OCI-LY3 (cell line): Measurements from ENCODE around the gene COPA.
A peak's percentile ranks its signal among the peaks of the same experiment; 100 is the strongest.

Experiments used
- H2AFZ ChIP-seq: fragments of 200-600, 300-600 bp; shearing (Covaris generic); 2 replicates; pipeline ENCODE4 v1.6.0; 2014; ENCODE audit warnings: antibody characterized with exemption, low read depth, low read length
- H3K27ac ChIP-seq: fragments of 200-600, 300-600 bp; sonication (generic); 2 replicates; pipeline ENCODE4 v1.5.1; 2014; ENCODE audit warnings: mild to moderate bottlenecking, low read length, moderate library complexity, mixed read lengths
- H3K27me3 ChIP-seq: fragments of 200-600, 300-600 bp; sonication (generic); 2 replicates; pipeline ENCODE4 v1.6.1; 2014; ENCODE audit warnings: low read depth, low read length, mixed read lengths
- H3K36me3 ChIP-seq: fragments of 200-600, 300-600 bp; sonication (generic); replicated peaks from 2 replicates; pipeline ENCODE3; 2014; ENCODE audit warnings: low read depth, low read length, mixed read lengths
- H3K4me1 ChIP-seq: fragments of 300-600, 200-600 bp; sonication (generic); 2 replicates; pipeline ENCODE4 v1.6.1; 2014; ENCODE audit warnings: low read length, mixed read lengths
- H3K4me2 ChIP-seq: fragments of 200-600, 300-600 bp; sonication (generic); 2 replicates; pipeline ENCODE4 v1.6.1; 2014; ENCODE audit warnings: low read length, mixed read lengths
- H3K4me3 ChIP-seq: fragments of 300-600, 200-600 bp; sonication (generic); 2 replicates; pipeline ENCODE4 v1.5.1; 2014; ENCODE audit warnings: antibody characterized with exemption, mild to moderate bottlenecking, low read length, moderate library complexity
- H3K79me2 ChIP-seq: fragments of 300-600, 200-600 bp; shearing (Covaris generic); 2 replicates; pipeline ENCODE4 v1.6.1; 2014; ENCODE audit warnings: mild to moderate bottlenecking, low read length, mixed read lengths
- H3K9ac ChIP-seq: fragments of 300-600, 200-600 bp; shearing (Covaris generic); 2 replicates; pipeline ENCODE4 v1.6.0; 2014; ENCODE audit warnings: mild to moderate bottlenecking, low read length, moderate library complexity
- H3K9me3 ChIP-seq: fragments of 200-600, 300-600 bp; shearing (Covaris generic); 2 replicates; pipeline ENCODE4 v1.6.1; 2014; ENCODE audit warnings: low read length, mixed read lengths; ENCODE audit not compliant: insufficient read depth
- H4K20me1 ChIP-seq: fragments of 200-600, 300-600 bp; sonication (generic); 2 replicates; pipeline ENCODE4 v1.6.1; 2016; ENCODE audit warnings: low read length, mixed read lengths; ENCODE audit not compliant: insufficient read depth
- EZH2phosphoT487 ChIP-seq: fragments of 200-600 bp; shearing (Covaris generic); IDR thresholded peaks from 2 replicates; pipeline ENCODE4 v1.6.1; 2018; ENCODE audit warnings: antibody characterized with exemption, mixed run types, low read depth
- TF ChIP-seq, protein P1 (sequence below): fragments of 200-600, 300-600 bp; sonication (generic); IDR thresholded peaks from 2 replicates; pipeline ENCODE4 v1.5.1; 2014; ENCODE audit warnings: antibody characterized with exemption, low read length, low read depth

The COPA gene

DNA sequence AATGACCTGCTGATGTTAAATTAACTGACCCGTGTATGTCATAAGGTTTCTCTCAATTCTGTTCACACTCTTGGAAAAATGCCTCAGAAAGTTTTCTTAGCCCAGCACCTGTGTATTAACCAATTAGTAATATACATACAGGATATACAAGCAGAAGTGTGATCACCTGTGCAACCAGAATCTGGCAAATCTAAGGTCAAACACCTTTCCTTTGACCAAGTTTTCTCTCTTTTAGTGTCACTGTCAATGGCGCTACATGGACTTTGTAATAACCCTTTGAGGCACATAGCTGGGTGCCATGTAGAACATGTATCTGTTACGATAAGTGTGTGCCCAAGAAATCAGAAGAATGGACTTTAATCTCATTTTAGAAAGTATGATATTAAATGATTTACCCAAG lies 1.2 kb upstream of the COPA start:
- H2AFZ ChIP-seq, result no peak overlapping the region

GRCh38 chr1:160342526-160342925 lies 524 bp downstream of the COPA start:
- TF ChIP-seq EZH2phosphoT487, result no peak
- TF ChIP-seq, protein P1, sequence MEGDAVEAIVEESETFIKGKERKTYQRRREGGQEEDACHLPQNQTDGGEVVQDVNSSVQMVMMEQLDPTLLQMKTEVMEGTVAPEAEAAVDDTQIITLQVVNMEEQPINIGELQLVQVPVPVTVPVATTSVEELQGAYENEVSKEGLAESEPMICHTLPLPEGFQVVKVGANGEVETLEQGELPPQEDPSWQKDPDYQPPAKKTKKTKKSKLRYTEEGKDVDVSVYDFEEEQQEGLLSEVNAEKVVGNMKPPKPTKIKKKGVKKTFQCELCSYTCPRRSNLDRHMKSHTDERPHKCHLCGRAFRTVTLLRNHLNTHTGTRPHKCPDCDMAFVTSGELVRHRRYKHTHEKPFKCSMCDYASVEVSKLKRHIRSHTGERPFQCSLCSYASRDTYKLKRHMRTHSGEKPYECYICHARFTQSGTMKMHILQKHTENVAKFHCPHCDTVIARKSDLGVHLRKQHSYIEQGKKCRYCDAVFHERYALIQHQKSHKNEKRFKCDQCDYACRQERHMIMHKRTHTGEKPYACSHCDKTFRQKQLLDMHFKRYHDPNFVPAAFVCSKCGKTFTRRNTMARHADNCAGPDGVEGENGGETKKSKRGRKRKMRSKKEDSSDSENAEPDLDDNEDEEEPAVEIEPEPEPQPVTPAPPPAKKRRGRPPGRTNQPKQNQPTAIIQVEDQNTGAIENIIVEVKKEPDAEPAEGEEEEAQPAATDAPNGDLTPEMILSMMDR, result no peak
- Histone ChIP-seq H3K36me3 (peaks cover 50% of the 10 kb centered on the region), H3K4me1 (peaks cover 46% of the 10 kb centered on the region), H3K9me3 (no peaks in the 10 kb centered on the region), H3K27ac (peak overlapping the region; percentile 75), H3K4me3 (peak overlapping the region; percentile 89), H3K4me2 (peak overlapping the region; percentile 91), H3K9ac (peak overlapping the region; percentile 95), H3K79me2 (peaks cover 90% of the 10 kb centered on the region), H4K20me1 (peaks cover 34% of the 10 kb centered on the region), H2AFZ (no peak overlapping the region), H3K27me3 (no peaks in the 10 kb centered on the region)

More for the DNA sequence above, 1.2 kb upstream of the COPA start:
- Histone ChIP-seq H3K9me3 (no peaks in the 10 kb centered on the region), H3K79me2 (peaks cover 87% of the 10 kb centered on the region), H3K4me2 (peak overlapping the region; percentile 86), H3K4me1 (peaks cover 54% of the 10 kb centered on the region), H3K27ac (peak overlapping the region; percentile 75), H3K4me3 (peak overlapping the region; percentile 89), H3K27me3 (no peaks in the 10 kb centered on the region), H3K9ac (peak overlapping the region; percentile 95), H3K36me3 (peaks cover 48% of the 10 kb centered on the region), H4K20me1 (peaks cover 25% of the 10 kb centered on the region)
- TF ChIP-seq, protein P1, result no peak
- no peak for TF ChIP-seq EZH2phosphoT487

DNA sequence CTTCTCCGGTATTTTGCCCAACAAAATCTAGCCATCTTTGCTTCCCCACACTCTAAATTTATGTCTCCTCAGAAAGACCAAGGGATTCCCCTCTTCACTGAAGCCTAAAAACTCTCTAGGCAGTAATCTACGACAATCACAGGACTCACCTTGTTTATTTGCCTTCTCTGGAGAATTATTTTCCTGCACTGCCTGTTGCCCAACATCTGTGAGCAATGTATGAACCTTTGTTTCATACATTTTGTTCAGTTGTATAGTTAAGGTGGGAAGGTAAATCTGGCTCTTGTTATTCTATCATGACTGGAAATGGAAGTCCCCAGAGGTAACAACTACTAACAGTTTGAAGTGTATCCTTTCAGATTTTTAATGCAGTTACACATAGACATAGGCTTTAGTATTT lies 2.2 kb downstream of the COPA start:
- H2AFZ ChIP-seq, result no peak overlapping the region
- H3K36me3 ChIP-seq, result peaks cover 53% of the 10 kb centered on the region
- no peak for TF ChIP-seq EZH2phosphoT487
- TF ChIP-seq, protein P1, result no peak
- no peak overlapping the region for H3K9ac ChIP-seq
- peaks cover 30% of the 10 kb centered on the region for H3K4me1 ChIP-seq
- no peak overlapping the region for H3K27ac ChIP-seq
- H3K27me3 ChIP-seq, result no peaks in the 10 kb centered on the region
- H4K20me1 ChIP-seq, result peaks cover 39% of the 10 kb centered on the region
- H3K9me3 ChIP-seq, result no peaks in the 10 kb centered on the region
- no peak overlapping the region for H3K4me3 ChIP-seq
- peak overlapping the region; percentile 91 for H3K4me2 ChIP-seq
- peaks cover 95% of the 10 kb centered on the region for H3K79me2 ChIP-seq

- no peak overlapping the region for H3K4me3 ChIP-seq
- H3K27ac ChIP-seq, result no peak overlapping the region
- H3K9ac ChIP-seq, result no peak overlapping the region
- TF ChIP-seq EZH2phosphoT487, result no peak
- TF ChIP-seq, protein P1, result no peak
- H3K27me3 ChIP-seq, result no peaks in the 10 kb centered on the region
- peaks cover 90% of the 10 kb centered on the region for H3K79me2 ChIP-seq
- H4K20me1 ChIP-seq, result peaks cover 39% of the 10 kb centered on the region
- H3K9me3 ChIP-seq, result no peaks in the 10 kb centered on the region
- H3K4me2 ChIP-seq, result no peak overlapping the region
- H3K4me1 ChIP-seq, result peaks cover 26% of the 10 kb centered on the region
- peaks cover 53% of the 10 kb centered on the region for H3K36me3 ChIP-seq
- no peak overlapping the region for H2AFZ ChIP-seq
These were observed 2.9 kb downstream of the COPA start for GRCh38 chr1:160340146-160340545.
